ENCODE measurements around the gene SH3BGRL.
"Not testable (repeated sequence)": the region's sequence is repeated elsewhere in the genome, so short reads cannot be mapped to it uniquely, and the experiment has no call there.

The SH3BGRL gene

GRCh38 chrX:81259714-81260395 lies 58.0 kb downstream of the SH3BGRL start:
- DNase-seq = no peak

GRCh38 chrX:81261576-81261975 lies 59.7 kb downstream of the SH3BGRL start:
- no peak for DNase-seq

- no peak for DNase-seq
Observed at GRCh38 chrX:81263059-81263458, 61.2 kb downstream of the SH3BGRL start.

GRCh38 chrX:81278616-81279015 lies 76.7 kb downstream of the SH3BGRL start:
- no peak for DNase-seq

GRCh38 chrX:81280148-81280547 lies 78.2 kb downstream of the SH3BGRL start:
- no peak for DNase-seq

GRCh38 chrX:81286075-81286474 lies 84.2 kb downstream of the SH3BGRL start:
- DNase-seq = no peak

- DNase-seq = no peak
Observed at GRCh38 chrX:81286608-81287007, 84.7 kb downstream of the SH3BGRL start.

GRCh38 chrX:81291996-81292395 lies 90.1 kb downstream of the SH3BGRL start:
- no peak for DNase-seq

GRCh38 chrX:81294101-81294500 lies 92.2 kb downstream of the SH3BGRL start:
- no peak for DNase-seq

GRCh38 chrX:81301877-81302276 lies 100.0 kb downstream of the SH3BGRL start:
- DNase-seq = no peak

- DNase-seq = no peak
Observed at GRCh38 chrX:81304563-81304962, 102.7 kb downstream of the SH3BGRL start.

GRCh38 chrX:81305240-81305639 lies 103.3 kb downstream of the SH3BGRL start:
- no peak for DNase-seq

GRCh38 chrX:81308086-81308829 lies 106.4 kb downstream of the SH3BGRL start:
- no peak for DNase-seq

- no peak for DNase-seq
Observed at GRCh38 chrX:81316163-81316562, 114.3 kb downstream of the SH3BGRL start.

- DNase-seq = not testable (repeated sequence)
Observed at GRCh38 chrX:81331653-81332052, 129.8 kb downstream of the SH3BGRL start.

- no peak for DNase-seq
Observed at GRCh38 chrX:81336455-81337152, 134.7 kb downstream of the SH3BGRL start.

GRCh38 chrX:81337805-81338204 lies 135.9 kb downstream of the SH3BGRL start:
- DNase-seq = no peak

GRCh38 chrX:81338924-81339323 lies 137.0 kb downstream of the SH3BGRL start:
- no peak for DNase-seq

- not testable (repeated sequence) for DNase-seq
Observed at GRCh38 chrX:81345296-81345695, 143.4 kb downstream of the SH3BGRL start.

Data from activated CD8-positive, alpha-beta memory T cell treated with anti-CD3 and anti-CD28 coated beads, Interleukin-2, amount 50 U/mL, for 4 hours (primary cell).